ENCODE data around the gene THG1L.

THG1L gene

GRCh38 chr5:157729858-157730257, 1.4 kb upstream of the THG1L start:
- DNase-seq: no peak

DNA sequence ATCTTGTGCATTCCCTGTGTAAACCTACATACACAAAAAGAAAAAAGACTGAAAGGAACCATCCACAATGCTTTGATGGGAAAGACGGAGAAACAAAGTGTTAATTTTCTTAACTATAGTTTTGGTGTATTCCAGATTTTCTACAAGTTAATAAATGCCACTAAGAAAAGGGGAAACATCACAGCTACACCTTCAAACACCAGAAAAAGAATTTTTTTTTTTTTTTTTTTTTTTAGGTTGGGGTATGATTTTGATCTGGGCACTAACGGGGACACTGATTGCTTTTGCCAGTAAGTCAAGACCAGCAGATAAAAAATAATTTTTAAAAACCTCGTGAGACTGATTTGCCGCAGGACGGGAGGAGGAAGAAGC, 334 bp upstream of the THG1L start:
- no peak for DNase-seq

GRCh38 chr5:157732130-157732514, 902 bp downstream of the THG1L start:
- no peak for DNase-seq

GRCh38 chr5:157732596-157733262, 1.5 kb downstream of the THG1L start:
- no peak for DNase-seq

DNA sequence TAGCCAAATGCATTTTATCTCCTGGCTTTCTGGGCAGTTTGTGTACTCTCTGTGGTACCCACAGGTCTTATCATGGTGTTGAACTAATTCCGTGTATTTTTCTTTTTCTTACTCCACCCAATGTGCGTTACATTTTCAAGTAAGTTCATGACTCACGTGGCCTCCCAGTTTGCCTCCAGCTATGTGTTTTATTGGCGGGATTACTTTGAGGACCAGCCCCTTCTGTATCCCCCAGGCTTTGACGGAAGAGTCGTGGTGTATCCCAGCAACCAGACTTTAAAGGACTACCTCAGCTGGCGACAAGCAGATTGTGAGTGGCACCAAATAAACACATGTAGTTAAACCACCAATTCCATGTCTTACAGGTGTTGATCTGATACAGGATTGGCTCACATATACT, 3.2 kb downstream of the THG1L start:
- no peak for DNase-seq

DNA sequence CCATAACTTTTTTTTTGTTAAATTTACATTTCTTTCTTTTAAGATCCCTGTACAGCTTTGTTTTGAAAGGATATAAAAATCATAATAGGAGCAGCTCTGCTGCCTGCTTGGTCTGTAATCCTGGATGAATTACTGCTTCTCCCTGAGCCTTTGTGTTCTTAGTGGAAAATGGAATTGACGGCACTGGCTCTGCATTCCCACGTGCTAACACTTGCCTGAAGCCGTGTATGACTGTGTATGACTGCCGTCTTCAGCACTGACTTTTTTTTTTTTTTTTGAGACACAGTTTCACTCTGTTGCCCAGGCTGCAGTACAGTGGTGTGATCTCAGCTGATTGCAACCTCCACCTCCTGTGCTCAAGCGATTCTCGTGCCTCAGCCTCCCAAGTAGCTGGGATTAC, 4.8 kb downstream of the THG1L start:
- no peak for DNase-seq

DNA sequence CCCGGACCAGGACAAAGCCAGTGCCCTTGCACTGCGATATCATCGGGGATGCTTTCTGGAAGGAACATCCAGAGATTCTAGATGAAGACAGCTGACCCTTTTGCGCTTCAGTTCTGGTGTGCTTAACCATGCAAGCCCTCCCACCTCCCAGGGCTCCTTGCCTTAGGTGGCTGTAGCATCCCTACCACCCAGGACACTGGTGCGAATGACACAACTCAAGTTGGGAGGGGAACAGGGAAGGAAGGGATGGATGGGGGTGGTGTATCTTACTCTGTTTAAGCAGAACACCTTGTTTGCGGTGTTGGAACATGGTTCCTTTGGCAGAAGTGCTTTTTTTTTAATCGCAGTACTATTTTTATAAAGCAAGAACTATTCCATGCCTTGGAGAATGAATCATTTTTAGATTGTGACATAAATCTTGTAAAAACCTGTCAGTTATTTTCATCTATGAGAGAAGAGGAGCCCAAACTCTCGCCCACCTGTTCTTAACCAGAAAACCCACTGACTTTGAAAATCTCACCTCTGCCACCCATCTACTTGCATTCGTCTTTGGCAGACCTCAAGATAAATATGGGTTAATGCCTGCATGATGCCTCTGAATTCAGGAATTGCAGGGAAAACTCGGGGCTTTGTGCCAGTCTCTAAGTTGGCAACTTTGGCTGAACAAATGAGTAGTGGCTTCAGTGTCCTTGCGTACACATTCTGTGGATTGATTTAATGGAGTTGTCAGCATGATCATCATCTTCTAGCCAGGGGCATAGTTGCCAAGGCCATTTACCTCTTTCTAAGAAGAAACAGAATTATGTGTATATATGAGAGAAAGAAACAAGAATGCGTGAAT, 8.4 kb downstream of the THG1L start:
- DNase-seq: no peak

- no peak for DNase-seq
These were observed 9.0 kb downstream of the THG1L start for GRCh38 chr5:157740229-157740610.

- no peak for DNase-seq
These were observed 9.9 kb downstream of the THG1L start for GRCh38 chr5:157741131-157741530.

DNA sequence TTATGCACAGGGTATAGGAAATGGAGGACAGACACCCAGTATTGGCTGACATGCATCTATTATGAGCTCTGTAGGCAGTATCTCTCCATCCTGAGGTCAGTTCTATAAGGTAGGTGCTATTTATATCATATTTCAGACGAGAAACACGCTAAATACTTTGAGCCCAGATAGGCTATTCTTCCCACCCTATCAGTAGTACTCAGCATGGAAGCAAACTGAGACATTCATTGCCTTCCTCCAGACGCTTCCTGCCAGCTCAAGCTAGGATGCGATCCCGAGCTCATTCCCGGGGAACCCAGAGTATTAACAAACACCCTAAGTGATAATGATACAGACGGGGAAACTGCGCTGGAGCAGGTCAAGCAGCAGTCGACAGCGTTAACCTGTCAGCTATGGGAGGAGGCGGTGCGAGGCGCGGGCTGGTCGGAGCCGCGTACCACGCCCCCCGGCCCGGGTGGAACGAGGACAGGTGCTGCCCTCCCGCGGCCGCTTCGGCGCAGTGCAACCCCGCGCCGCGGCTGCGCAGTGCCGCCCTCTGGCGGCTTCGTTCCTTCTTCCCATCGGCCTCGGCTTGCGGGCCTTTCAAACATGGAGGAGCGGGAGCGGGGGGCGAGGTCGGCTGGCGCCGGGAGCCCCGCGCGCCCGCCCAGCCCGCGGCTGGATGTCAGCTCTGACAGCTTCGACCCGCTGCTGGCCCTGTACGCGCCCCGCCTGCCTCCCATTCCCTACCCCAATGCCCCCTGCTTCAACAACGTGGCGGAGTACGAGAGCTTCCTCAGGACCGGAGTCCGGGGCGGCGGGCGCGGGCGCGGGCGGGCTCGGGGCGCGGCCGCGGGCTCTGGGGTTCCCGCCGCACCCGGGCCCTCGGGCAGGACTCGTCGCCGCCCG, 12.2 kb downstream of the THG1L start, which contains the start of gene LSM11:
TSS of gene LSM11 (plus strand) at position 550 of the 888 bp plus-strand sequence. CDS start at position 589, 39 bp downstream.
- DNase-seq: peak; percentile 97

GRCh38 chr5:157744051-157745011, 13.1 kb downstream of the THG1L start:
- DNase-seq: peak; percentile 58

DNA sequence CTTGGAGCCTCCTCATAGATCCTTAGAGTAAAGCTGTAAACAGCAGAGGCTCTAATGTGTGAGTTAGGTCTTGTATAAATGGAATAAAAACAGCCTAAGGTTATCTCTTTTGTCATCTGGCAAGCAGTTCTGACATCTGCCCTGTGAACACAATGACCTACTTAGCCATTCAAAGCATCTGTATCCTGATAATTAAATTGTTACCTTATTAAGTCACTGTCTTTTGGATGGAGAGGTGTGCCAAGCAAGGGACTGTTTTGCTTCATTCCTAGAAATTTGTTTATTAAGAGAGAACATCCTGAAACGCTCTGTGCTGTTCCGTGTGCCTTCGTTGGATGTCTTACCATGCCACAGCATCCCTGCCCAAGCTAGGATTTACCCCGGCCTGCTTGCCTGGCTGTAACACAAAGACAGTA, 13.8 kb downstream of the THG1L start:
- DNase-seq: no peak

- DNase-seq: no peak
These were observed 16.0 kb downstream of the THG1L start for GRCh38 chr5:157747173-157747740.

DNA sequence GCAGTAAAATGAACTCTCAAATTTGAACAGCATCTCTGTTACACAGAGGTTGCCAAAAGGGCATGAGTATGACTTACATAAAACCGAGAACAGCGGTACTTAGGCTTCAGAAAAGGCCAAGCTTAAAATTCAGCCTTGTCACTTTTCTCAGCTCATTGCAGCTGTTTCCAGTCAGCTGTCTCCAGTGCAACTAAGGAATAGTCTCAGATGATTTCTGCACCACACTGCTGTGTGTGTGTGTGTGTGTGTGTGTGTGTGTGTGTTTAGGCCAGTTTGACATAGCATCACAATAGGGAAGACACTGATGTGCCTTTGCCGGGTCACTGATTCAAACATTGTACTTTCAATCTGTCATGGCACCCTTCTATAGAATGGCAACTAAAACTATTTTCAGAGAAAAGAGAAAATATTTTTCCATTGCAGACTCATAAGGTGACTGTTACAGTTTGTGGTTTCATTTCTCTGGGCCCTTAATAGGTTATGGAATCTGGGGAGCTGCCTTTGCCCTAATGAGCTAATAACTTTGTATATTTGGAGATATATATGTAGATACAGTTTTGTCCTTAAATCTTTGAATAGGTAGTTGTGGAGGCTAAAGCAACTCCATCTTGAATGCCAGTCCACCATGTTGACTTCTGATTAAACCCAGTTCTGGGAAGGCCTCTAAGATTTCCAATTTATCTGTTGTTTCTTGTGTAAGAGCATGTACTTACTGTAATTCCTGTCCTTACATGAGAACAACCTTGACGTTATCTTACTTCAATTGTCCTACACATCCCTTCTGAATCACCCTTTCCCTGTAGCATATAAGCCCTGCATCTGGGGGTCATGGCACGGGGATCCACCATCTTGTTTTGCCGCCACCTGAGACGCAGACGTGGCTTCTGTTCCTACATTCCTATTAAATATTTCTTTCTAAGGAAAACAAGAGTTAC, 16.8 kb downstream of the THG1L start:
- DNase-seq: no peak

- DNase-seq: no peak
These were observed 17.7 kb downstream of the THG1L start for GRCh38 chr5:157748760-157749461.

GRCh38 chr5:157749462-157749799, 18.2 kb downstream of the THG1L start:
- DNase-seq: no peak

DNA sequence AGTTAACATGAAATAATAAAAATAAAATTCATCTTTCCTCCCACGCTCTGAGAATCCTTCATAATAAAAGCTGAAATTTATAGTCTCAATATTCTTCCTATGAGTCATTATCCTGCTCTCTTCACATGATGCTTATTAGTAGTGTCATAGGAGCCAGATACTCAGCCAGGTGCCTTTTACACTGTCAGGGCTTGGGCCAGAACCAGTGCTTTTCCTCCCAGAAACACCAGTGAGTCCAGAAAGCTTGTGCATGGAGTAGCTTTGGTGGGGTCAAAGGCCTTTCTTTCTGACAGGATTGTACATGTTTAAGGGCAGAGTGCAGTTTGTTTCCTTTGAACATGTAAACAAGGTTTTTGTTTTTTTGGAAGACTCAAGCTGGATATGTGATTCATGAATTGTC, 19.1 kb downstream of the THG1L start:
- no peak for DNase-seq

DNA sequence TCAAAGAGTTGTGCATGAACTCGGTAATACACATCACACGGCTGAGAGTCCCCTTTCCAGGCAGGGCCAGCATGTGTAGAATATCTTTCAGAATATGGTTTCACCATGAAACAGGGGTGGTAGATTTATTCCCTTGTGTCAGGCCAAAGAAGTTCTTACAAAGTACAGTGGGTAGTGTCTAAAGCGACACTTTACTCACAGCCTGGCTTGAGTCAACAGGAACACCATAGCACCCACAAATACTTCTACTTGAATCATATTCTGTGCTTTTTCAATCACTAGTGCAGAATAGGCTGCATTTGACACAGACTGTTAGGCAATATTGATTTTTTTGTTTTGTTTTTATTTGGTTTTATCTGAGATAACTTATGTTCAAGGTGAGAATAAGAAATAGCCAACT, 24.9 kb downstream of the THG1L start:
- no peak for DNase-seq

DNA sequence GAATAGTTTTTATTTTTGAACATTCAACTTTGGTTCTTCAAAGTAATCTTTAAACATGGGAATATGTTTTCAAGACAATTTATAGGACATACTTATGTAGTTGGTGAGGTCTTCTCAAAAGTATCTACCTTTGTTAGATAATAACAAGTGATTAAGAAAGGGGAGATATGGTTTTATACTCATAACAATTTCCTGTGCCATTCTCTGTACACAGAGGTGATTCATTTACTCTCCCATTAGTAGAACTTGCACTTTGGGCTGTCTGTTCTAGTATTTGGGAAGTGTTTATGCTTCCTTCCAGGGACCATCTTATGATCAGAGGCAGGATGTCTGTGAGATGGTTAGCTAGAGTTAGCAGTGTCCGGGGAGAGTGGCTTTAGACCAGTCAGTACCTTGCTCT, 27.5 kb downstream of the THG1L start:
- DNase-seq: no peak

Measured in right forelimb (tissue), 1 donor.